LHCN-M2 (cell line): ENCODE results near the gene LRRC37A3. TPM values are rescaled to one million over a fixed set of nuclear protein-coding genes. Genes with fewer than 3 reads are reported as not detected.
A peak's percentile ranks its signal among the peaks of the same experiment; 100 is the strongest.
"Not testable (repeated sequence)": the region's sequence is repeated elsewhere in the genome, so short reads cannot be mapped to it uniquely, and the experiment has no call there.

Experiments used
- DNase-seq: peaks from one replicate; pipeline ENCODE4 v3.0.0-alpha.2; 2012; ENCODE audit warnings: low read depth
- total RNA-seq: library from RNA; depleted of rRNA; stranded (reverse); fragments of >200 nt; gene quantifications from 2 replicates; pipeline ENCODE4 v1.2.3, GENCODE V29; 2014

LRRC37A3 gene
- total RNA-seq, 1 experiment from 2014 or later = 3.8 TPM

GRCh38 chr17:64926430-64926829 lies 7.2 kb upstream of the LRRC37A3 start:
- DNase-seq = not testable (repeated sequence)

- not testable (repeated sequence) for DNase-seq
Observed at GRCh38 chr17:64925244-64925643, 6.0 kb upstream of the LRRC37A3 start.

- DNase-seq = not testable (repeated sequence)
Observed at GRCh38 chr17:64923051-64923568, 3.8 kb upstream of the LRRC37A3 start.

- DNase-seq = peak; percentile 9
Observed at GRCh38 chr17:64920419-64921172, 1.3 kb upstream of the LRRC37A3 start.

GRCh38 chr17:64920026-64920418 lies 744 bp upstream of the LRRC37A3 start:
- DNase-seq = no peak

- DNase-seq = peak; percentile 24
Observed at GRCh38 chr17:64918842-64919288, 413 bp downstream of the LRRC37A3 start.

- DNase-seq = not testable (repeated sequence)
Observed at GRCh38 chr17:64917540-64917939, 1.7 kb downstream of the LRRC37A3 start.

GRCh38 chr17:64915244-64915643 lies 4.0 kb downstream of the LRRC37A3 start:
- DNase-seq = not testable (repeated sequence)

- DNase-seq = not testable (repeated sequence)
Observed at GRCh38 chr17:64910191-64910514, 9.1 kb downstream of the LRRC37A3 start.

- DNase-seq = not testable (repeated sequence)
Observed at GRCh38 chr17:64909511-64910190, 9.6 kb downstream of the LRRC37A3 start.

GRCh38 chr17:64904069-64904468 lies 15.2 kb downstream of the LRRC37A3 start:
- DNase-seq = not testable (repeated sequence)

- DNase-seq = not testable (repeated sequence)
Observed at GRCh38 chr17:64897136-64897535, 22.1 kb downstream of the LRRC37A3 start.

- not testable (repeated sequence) for DNase-seq
Observed at GRCh38 chr17:64874210-64874609, 45.1 kb downstream of the LRRC37A3 start.

- DNase-seq = peak; percentile 29
Observed at GRCh38 chr17:64847504-64848466, 71.5 kb downstream of the LRRC37A3 start.

GRCh38 chr17:64846892-64847291 lies 72.4 kb downstream of the LRRC37A3 start:
- DNase-seq = peak; percentile 22

GRCh38 chr17:64843918-64844317 lies 75.4 kb downstream of the LRRC37A3 start:
- DNase-seq = peak; percentile 14

- DNase-seq = not testable (repeated sequence)
Observed at GRCh38 chr17:64842900-64843299, 76.4 kb downstream of the LRRC37A3 start.

- not testable (repeated sequence) for DNase-seq
Observed at GRCh38 chr17:64840960-64841359, 78.3 kb downstream of the LRRC37A3 start.

GRCh38 chr17:64838513-64838912 lies 80.8 kb downstream of the LRRC37A3 start:
- DNase-seq = not testable (repeated sequence)

GRCh38 chr17:64837018-64837761 lies 82.1 kb downstream of the LRRC37A3 start:
- peak; percentile 71 for DNase-seq

- not testable (repeated sequence) for DNase-seq
Observed at GRCh38 chr17:64836623-64837017, 82.7 kb downstream of the LRRC37A3 start.
